Stimulated activated CD8-positive, alpha-beta memory T cell treated with anti-CD3 and anti-CD28 coated beads, Interleukin-12 subunit alpha, Interleukin-12 subunit beta, amount 100 ng/mL, for 1 hour (primary cell): Measurements from ENCODE around the gene GRAP.

Experiments
- DNase-seq: peaks from one replicate; pipeline ENCODE4 v3.0.0-alpha.2; 2020; ENCODE audit warnings: low read depth

GRAP gene

GRCh38 chr17:18984273-18985114 lies 62.3 kb downstream of the GRAP start:
- no peak for DNase-seq

DNA sequence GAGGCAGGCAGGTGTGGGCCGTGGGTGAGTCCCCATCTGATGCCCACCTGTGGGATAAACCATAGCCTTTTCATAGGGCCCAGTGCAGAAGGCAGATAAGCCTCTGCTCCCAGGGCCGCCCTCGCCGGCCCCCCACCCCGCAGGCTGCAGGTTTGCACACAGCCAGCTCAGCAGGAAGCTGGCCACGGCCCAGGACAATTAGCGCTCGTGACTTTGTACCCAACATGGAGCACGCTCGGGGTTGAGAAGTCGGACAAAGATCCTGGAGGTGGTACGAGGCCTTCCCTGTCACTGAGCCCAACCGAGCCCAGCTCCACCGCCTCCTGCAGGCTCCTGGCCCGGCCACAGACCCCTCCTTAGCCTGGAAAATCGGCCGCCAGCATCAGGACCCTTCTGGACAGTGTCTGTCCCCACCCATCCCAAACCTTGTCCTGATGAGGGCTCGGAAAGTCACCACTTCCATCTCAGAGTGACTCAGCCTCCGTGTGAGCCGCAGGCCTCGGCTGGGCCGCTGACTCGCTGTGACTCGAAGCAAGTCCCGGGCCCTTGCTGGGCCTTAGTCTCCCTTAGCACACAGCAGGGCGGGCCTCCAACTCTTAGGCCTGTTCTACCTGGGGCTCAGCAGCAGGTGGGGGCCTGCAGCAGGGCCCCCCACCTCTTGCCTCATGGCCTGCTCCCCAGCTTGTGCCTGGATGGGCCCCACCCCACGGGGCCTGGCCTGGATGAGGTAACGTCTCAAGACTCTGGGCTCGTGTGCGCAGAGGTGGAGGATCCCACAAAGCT lies 64.9 kb downstream of the GRAP start:
- no peak for DNase-seq

GRCh38 chr17:18981335-18981641 lies 65.5 kb downstream of the GRAP start:
- DNase-seq, result no peak

DNA sequence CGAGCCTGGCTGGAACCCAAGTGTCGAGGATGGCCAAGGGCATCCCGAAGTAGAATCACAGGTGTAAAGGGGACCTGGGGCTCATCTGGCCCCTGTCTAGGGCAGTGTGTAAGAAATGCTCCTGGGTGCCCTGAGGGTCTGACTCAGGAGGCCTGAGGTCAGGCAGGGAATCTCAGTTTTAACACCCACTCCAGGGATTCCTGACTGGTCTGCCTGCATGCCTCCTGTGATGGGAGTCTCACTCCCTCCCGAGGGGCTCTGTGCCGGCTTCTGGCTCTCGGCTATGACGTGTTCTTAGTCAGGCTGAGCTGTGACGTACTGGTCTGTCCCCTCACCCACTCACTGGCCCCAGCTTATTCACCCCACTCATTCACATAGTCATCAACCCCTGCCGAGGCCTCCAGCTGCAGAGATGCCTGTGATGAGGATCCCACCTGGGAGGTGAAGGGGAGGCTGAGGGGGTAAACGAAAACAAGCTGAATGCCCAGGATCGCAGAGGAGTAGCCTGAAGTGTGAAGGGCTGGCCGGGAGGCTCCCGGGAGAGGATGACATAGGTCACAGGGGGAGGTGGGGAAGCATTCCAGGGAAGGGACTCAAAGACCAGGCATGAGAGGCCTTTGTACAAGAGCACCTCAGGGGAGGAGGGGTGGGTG lies 65.9 kb downstream of the GRAP start:
- no peak for DNase-seq

DNA sequence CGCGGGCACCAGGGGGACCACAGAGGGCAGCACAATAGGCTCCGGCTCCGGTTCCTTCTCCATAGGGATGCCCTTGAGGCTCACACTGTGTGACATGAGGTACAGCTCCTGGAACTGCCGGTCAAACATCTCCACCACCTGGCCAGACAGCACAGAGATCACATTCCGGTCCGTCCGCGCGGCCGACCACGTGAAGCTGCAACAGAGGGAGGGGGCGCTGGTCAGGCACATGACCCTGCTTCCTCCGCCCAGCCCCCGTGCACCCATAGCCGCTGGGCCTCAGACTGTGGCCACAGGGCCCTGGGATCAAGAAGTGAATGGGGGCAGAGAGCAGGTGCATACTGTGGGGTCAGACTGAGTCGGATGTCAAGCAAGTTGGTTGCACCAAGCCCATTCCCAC lies 68.1 kb downstream of the GRAP start:
- no peak for DNase-seq

GRCh38 chr17:18978050-18978449 lies 68.7 kb downstream of the GRAP start:
- no peak for DNase-seq

DNA sequence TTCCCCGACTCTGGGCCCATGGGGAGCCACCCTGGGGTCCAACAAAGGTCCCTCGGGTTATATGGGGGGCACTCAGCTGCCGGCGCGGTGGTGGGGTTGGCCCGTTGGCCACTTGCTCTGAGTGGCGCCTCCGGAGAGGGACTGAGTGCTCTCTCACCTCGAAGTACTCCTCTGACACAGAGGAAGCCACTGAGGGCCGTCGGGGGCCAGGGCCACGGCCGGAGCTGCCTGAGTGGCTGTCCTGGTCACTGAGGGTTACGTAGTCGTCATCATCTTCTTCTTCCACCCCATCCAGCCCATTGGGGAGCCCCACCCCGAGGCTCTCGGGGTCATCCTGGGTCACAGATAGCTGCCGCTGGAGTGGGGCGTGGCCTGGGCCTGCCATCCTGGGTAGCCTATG lies 69.1 kb downstream of the GRAP start:
- no peak for DNase-seq

DNA sequence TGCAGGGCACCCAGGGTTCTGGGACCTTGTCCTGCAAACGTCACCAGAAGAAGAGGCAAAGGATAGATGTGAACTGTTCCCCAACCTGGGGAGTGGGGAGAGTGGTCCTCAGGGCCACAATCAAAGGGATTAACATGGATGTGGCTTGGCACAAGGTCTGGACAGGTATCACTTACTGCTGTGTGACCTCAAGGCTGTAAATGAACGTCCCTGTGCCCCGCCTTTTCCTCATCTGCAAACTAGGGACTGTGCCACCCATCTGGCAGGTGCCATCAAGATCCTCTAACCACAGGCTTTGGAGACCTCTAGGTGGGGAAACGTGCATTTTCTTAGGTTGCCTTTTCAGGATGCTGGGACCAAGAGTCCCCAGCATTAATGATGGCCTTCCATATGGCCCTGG lies 69.7 kb downstream of the GRAP start:
- DNase-seq, result no peak

DNA sequence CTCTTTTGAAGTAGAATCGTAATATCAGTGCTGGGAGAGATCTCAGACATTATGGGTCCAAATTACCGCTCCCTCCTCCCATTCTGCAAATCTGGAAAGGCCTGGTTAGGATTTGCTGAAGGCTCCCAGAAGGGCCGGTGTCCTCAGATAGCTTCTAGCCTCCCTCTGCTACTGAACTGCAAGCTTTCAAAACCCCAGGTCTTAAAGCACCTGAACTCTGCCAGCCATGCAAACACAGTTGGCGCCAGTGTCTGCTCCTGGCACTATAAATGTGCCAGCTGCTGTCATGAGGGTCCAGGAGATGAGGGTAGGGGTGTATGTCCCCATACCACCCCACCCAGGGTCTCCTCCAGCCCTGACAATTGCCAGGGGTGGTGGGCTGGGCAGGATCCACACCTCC lies 70.6 kb downstream of the GRAP start:
- no peak for DNase-seq

DNA sequence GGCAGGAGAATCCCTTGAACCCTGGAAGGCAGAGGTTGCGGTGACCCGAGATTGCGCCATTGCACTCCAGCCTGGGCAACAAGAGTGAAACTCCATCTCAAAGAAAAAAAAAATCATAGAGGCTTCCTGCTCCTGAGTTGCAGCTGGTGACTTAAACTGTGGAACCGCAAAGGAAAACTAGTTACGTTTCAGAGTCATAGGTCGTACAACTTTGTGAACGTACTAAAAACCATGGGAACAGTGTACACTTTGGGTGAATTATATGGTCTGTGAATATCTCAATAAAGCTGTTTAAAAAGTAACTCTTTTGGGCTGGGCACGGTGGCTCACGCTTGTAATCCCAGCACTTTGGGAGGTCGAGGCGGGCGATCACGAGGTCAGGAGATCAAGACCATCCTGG lies 71.2 kb downstream of the GRAP start:
- no peak for DNase-seq

DNA sequence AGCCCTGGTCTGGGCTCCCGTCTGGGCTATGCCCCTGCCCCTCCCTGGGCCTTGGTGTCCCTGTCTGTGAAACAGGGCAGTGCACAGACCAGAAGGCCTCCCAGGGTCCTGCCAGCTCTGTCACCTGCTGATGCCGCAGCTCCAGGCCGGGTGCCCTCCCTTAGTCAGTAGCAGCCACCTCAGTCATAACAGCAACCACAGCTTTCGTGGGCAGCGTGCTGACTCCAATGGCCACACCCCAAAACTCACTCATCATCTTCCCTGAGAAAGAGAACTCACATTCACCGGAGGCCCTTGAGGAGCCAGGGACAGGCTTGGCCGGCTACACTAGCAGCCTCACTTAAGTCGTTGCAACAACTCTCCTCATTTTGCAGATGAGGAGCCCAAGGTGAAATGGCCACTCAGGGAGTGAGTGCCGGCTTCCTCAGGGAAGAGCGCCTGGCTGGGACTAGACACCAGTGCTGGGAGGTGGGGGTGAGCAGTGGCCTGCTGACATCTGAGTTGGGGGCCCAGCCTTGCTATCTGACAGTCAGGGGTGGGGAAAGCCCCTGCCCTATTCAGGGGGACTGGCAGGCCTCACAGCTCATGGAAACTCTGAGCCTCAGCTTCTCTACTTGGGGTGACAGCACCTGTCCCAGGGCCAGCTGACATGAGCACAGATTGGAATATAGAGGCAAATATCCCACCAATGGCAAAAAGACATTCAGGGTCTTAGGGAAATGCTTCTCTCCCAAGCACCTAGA lies 72.2 kb downstream of the GRAP start:
- DNase-seq, result no peak

DNA sequence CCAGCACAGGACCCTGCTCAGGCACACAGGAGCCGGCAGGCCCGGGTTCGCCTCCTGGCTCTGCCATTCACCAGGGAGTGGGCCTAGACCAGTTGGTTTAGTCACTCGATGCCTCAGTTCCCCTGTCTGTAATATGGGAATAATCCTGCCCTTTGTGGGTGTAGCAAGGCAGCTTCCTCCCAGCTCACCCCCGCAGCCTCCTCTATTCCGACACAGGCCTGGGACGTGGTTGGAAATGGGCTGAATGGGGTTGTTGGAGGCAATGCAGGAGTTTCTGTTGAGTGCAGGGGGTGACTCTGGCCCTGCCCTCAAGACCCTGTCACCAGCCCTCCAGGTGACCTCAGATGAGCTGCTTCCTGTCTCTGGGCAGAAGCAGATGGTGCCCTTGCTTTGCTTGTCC lies 75.0 kb downstream of the GRAP start:
- DNase-seq, result no peak
